ENCODE measurements around the gene STK17A.
A peak's percentile ranks its signal among the peaks of the same experiment; 100 is the strongest.

Gene STK17A

DNA sequence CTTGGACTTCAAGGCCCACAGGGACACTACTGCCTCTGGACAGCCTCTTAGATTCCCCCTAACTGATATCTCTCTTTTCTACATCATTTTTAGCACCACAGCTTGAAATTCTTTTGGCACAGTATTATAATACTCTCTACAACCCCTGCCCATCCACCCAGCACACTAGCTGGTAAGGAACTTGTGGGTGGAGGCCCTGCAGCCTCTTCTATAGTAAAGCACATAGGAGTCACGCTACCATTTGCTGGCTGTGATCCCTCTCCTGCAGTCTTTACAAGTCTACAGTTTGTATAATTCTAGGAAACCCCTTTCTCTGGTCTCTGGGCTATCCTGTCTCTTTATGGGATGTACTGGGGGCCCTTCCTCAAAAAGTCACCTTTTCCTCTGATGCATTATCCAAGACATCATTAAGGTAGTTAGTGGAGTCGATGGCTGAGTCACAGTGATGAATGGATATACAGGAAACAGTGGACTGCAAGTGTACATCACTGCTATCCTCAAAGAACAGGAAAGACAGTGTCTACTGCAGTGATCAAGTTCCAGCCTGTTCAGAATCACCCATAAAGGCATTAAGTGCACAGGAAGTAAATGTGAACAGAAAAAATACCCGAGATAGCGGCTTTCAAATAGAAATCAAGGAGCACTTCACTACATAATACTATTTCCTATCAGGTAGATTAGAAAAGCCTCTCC, 54.4 kb downstream of the STK17A start:
- no peak for DNase-seq

DNA sequence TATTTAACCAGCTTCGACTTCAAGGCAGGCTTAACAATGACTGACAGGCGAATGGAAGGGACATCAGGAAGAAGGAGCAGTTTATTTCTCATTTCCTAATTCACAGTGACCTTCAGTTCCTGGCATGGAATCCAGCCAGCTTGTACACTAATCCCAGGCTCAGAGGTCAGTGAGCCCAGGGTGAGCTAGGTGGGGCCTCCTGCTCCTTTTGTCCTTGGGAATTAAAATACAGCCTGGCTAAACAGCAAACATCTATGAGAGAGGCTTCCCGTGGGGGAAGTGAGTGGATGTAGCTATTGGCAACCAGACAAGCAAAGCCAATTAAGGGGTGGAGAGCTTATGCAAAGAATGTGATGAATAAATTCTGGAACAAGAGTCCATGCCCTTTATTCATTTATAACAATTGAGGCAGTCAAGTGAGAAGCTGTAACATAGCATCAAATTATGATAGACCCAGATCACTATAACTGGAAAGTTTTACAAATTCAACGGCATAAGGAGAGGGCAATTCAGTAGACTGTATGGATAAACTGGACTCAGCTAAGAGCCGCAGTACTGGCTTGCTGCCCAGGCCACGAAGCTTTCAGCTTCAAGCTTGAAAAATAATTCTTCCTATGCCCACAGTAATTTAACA, 57.1 kb downstream of the STK17A start:
- DNase-seq = peak in 1 of 2 experiments; percentile 4

DNA sequence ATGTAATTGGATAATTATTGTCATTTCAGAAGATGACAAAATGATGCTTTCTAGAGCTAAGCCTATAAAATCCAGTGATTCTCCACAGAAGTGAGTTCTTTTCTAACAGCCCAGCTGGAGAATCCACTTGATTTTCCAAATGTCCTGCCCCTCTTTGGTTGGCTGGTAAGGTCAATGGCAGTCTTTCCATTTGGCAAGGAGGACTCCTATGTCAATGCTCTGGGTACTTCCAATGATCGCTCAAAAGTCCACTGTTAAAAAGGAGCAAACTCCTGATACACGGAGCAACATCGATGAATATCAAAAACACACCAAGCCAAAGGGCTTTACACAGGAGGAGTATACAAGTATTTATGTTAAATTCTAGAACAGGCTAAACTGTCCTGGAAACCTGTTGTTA, 57.8 kb downstream of the STK17A start:
- DNase-seq = no peak

DNA sequence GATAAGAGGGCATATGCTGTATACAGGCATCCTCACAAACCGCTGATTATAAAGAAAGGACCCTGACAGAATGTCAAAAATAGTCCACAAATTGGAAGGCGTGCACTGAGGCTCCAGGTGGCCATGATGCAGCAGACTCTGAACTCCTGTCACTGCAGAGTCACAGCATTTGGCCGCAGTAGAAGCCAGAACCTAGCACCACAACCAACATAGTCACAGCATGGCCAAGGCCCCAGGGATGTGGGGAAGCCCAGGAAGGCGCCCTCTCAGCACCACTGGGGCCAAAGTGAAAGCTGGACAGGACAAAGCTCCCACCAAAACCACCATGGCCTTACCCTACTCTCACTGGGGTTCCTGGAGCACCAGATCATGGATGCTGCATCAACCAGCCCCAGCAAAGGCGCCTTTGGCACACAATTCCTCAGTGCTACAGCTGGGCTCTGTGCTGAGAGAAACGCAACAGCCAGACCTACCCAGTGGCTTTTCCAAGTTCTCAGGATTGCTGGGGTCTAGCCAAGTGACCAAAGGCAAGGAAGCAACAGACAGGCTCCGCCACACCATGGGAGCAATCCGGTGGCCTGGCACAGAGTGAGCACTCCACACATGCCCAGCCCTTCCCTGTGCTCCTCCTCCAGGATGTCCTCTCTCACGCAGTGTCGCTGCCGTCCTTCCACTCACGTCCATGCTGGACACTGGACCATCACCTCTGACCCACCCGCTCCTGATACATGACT, 60.2 kb downstream of the STK17A start:
- DNase-seq = no peak

DNA sequence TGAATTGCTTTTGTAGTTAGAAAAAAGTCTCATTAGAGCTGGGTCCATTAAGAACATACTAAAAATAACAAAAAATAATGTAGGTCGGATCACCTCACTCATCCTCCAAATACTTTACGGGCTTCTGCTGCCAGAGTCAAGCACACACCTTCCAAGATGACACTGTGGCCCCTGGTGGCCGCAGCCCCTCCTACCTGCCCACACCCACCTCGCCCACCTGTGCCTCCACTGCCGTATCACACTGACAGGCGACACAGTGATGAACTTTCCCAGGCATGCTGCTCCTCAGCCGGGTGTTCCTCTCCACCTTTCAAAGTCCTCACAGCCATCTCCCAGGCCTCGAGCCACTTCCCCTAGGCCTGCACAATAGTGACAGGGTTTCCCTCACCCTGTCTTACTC, 60.9 kb downstream of the STK17A start:
- no peak for DNase-seq

DNA sequence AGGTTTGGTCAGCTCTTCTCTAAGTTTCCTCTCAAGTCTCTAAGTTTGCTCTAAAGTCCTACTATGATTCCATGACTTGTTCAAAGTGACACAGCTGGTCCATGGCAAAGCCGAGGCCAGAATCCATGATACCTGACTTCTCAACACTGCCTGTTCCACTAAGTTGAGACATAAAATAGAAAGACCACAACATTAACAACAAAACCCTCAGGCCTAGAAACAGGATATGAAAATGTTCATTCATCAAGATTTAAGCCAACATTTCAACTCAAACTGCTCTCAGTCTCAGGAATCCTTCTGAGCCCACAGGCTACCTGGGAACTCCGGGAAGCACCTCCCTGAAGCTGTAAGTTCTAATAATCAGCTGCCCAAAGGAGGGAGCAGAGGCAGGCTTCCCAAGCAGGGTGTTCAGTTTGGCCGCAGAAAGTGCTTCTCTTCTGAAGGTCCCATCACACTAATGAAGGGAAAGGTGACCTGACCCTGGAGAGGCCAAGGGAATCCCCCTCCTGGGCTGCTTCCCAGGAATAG, 62.9 kb downstream of the STK17A start:
- no peak for DNase-seq

DNA sequence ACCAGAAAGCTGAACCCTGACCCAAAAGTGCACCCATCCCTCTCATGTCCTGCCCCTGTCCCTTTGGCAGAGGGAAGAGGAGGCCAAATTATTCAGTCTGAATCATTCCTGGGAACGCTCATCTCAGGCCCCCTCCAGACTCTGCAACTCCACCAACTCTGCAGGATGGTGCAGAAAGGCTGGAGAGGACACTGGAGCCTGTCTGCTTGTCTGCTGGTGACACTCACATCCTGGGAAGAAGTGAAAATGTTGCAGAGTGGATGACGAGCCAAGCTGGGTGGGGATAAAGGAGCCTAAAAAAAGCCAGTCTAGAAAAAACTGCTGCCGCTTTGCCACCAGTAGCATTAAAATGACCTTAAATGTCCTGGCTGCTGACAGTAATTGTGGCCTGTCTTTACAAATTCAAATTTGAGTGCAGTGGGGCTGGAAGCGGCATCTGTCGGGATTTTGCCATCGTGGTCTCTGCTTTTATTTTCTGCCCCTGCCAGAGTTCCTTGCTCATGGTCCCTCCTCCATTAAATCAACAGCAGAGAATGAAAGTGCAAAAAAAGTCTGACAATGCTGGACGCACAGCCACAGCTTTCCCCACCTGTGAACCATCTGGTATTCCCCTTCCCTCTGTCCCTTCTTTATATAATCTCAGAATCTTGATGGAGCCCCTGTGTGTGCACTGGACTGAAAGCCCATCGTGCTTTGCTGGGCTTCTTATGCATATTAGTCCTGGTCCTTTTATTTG, 63.9 kb downstream of the STK17A start:
- no peak for DNase-seq

DNA sequence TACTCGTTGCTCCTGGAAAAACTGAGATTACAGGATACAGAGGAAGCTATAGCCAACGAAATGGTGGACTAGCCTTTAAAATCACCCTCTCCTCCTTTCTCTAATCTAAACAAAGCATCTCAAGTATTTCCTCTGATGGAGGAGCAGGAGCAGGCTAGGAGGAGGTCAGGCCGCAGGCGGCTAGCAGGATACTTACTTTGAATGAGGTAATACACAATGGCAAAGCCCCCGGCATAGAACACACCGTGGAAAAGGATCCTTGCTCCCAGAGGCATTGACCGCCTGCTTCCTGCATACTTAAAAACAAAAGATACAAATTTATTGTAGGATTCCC, 64.4 kb downstream of the STK17A start:
- no peak for DNase-seq

DNA sequence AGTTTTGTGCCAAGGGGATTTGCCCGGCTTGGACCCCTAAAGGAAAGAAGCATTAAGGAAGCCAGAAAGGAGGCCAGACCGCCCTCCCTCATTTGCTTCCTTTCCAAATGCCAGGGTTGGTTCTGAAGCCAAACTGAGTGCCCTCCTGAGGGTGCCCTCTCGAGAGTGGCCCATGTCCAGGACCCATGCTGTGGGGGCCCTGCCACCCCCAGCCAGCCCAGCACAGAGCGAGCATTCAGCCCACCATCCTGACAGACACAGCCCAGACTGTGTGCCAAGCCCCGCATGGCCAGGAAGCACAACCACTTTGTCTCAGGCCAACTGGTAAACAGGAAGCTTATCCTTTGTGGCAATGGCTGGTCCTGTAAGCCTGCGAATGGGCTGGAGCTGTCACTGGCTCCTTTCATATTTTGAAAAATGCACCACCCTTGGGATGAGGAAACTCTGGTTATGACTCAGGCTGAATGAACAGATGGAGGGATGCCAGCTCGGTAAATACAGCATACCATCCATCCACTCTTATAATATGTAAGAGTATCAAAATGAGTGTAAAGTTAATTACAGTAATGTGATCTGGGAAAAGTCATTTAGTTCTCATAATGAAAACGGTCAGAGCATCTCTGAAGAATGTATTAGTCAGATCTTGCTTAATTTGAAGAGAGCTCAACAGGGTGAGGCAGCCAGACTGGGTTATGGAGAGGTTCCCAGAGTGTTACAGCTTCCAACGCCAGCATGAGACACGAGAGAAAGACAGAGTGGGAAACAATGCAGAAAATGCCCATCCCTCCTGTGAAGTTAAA, 65.0 kb downstream of the STK17A start:
- DNase-seq = no peak

DNA sequence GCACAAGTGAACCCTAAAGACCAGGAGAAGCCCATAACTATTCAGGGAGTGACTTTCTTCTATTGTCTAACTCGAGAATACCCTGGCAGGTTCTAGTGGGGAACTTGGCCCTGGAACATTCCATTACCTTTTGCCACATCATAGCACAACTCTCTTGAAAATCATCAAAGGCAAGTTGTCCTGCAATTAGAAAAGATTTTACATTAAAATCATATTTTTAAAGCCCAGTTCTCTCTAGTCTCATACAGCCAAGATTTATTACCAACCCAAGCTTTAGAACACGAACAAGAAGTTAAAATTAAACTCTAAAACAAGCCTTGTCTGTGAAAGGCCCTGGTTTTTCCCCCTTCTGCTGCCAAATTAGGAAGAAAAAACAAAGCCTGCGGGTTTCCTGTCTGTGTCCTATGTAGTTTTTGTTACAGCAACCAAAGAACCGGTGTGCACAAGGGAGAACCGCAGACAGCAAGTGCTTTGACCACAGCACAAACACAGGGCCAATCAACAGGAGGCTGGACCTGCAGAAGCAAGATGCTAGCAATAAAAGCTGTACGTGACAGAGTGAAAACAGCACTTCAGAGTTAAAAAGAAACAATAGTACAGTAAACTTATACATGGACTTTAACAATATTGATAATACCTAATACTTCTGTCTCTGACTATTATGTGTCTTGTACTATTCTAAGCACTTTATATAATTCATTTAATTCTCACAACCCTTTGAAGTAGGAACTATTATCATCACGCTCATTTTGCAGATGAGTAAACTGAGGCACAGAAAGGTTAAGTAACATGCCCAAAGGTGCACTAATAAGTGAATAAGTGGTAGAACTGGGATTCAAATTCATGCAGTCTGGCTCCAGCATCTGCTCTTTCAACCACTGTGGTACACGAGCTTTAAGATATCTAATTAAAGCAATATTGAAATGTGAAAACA, 65.8 kb downstream of the STK17A start:
- DNase-seq = no peak

DNA sequence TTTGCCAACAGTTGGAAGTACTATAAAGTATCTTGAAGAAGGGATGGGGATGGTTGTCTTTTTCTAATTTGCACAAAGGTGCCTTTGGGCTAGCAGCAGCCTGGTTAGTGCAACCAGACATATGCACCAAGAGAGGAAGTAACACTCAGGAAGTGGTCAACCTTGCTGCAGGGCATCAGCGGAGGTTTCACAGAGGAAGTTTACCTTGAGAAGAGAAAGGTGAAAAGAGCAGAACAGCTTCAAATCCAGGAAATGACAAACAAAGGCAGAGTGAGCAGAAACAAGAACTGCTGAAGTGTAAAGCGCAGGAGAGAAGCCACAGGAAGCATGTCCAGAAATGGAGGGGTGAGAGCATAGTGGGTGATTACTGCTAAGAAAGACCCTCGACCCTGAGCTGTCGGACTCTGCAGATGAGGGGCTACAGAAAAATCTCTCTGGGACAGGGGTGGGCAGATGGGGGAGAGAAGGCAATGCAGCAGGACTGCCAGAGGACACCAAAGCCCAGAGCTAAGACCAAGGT, 66.9 kb downstream of the STK17A start:
- no peak for DNase-seq

DNA sequence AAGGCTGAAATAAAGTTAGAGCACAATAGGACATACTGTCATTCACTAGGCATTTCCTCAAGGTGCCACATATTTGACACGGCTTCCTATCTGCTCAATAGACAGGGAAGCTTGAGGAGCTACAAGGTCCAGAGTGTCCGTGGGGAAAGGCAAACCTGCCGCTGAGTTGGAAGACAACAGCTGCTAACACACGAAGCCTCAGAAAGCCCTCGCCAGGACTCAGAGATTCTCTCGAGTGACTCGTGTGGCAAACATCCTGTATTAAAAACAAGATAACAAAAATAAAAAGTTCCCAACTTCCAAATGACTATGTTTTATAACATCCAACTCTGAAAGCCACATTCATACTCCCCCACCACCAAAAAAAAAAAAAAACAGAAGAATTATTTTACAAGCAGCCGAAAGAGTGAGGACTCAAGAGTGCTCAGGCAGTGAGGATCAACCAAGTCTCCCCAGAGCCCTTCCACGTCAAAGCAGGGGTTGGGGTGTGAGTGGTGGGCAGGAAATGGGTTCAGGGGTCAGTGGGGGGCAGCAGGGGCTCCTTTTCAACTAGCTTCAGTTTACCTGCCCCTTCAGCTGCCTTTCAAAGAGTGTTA, 67.6 kb downstream of the STK17A start:
- DNase-seq = no peak

DNA sequence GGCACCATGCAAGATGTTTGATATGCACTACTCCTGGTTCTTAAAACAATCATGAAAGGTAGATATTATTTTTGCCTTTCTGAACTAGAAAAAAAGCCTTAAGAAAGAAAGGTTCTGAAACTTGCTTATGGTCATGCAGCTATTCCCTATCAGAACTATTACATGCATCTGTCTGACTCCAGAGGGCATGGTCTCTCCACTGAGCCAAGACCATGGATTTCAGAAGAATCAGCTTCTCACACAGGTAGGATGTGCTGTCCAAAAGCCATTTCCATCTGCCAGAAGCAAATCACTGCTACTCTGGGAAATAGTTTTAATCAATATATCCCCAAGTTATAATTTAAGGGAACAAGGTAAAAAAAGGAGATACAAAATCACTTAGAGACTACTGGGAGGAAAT, 69.5 kb downstream of the STK17A start:
- DNase-seq = no peak

DNA sequence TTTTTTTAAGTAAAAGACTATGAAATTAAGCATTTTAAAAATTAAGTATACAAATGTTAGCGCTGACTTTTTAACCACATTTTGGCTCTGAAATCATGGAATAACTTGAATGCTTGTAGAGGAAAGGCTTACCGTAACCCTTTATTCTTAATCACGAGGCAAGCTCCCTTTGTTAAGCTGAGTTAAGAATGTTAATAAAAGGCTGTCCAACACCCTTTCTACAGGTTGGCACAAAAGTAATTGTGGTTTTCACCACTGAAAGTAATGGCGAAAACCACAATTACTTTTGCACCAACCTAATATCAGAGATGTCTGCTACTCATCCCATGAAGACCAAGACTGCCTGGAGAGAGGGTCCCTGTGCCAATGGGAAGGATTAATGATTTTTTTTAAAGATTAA, 70.6 kb downstream of the STK17A start:
- no peak for DNase-seq

DNA sequence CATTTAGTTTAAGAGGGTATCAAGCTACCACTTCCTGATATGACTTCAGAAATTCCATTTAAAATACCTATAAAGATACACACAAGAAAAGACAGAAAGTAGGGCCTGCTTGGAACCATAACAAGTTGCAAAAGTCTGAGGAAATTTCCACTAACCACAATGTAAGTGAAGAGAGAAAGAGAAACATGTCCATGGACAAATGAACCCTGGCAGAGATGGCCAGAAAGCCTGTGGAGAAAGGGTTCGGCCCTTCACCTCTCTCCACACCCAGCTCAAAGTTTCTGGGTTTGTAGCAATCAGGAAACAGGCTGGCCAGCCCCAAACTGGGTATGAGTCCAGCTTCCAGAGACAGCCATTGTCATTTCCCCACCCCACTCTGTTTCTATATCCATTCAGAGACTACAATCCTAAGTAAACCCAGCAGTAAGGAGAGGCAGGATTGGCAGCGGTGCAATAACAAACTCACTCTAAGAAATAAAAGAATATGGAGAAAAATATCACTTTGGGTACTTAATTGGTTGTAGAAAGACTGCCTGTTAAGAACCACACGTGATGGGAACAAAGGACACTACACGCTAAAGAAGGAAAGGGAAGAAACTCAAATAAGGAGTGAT, 71.1 kb downstream of the STK17A start:
- no peak for DNase-seq

DNA sequence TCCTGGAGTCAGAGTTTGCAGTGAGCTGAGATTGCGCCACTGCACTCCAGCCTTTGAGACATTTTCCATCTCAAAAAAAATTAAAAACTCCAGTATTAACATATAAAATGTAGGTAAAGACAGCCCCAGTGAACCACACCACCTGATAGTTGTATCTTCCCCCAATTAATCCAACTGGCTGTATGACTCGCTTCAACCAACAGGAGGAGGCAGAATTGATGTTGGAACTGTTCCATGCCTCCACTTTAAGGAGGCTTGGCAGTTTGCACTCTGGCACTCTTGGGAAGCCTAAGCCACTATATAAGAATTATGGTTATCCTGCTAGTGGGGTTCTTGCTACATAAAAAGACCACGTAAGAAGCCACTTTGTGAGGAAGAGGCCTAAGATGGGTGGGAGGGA, 72.7 kb downstream of the STK17A start:
- no peak for DNase-seq

DNA sequence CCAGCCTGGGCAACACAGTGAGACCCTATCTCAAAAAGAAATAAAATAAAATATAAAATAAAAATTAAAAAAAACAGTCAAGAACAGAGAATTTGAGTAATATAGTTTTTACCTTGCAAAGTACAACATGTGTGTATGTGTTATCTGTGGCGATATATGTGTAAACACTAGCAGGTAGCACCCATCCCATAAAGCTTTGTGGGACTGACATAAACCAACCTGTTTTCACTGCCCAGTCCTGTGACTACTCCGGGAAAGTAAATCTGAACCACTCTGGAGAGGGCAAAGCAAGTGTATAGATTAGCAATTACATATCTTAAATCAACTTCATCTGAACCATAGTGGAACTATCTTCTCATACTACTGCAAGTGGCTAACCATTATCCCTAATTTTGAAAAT, 74.1 kb downstream of the STK17A start:
- DNase-seq = no peak

DNA sequence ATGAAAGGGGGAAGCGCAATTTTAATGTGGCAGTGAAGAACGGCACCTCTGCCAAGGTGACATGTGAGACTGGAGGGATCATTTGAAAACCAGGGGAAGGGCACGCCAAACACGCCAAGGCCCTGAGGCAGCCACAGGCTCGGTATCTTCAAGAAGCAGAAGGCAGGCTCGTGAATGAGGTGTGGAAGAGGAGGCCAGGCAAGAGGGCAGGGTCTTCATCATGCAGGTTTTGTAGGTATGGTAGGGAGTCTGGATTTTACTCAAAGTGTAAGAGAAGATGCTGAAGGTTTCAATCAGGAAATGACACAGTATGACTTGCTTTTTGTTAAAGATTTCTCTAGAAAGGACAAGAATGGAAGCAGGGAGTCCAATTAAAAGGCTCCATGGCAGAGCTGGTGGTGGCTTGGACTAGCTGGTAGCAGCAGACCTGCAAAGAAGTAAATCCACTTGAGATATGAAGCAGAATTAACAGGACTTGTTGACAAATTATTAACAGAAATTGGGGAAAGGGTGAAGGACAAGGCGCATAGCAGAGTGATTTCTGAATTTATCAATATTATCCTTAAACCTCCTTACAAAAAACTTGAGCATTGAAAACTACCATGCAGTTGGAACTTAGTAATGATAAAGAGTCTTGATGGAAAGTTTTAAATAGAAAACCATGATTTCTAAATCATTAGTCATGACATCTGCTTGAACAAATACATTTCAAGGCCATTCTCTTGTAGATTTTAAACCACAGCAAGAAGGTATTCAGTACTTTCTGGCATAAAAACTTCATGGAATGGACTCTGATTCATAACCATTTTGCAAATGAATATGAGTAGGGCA, 76.0 kb downstream of the STK17A start:
- no peak for DNase-seq

DNA sequence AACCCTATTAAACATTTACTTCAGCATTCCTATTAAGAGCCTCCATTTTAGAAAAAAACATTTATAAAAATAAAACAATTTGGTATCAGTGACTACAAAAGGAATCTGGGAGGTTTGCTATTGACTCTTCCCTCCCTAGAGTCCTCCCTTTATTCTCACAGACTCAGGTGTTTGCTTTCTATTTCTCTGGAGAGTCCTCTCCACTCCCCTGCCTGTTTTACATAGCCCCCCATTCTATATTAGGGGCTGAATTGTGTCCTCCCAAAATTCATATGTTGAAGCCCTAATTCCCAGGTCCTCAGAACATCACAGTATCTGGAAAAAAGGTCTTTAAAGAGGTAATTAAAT, 76.6 kb downstream of the STK17A start:
- no peak for DNase-seq

DNA sequence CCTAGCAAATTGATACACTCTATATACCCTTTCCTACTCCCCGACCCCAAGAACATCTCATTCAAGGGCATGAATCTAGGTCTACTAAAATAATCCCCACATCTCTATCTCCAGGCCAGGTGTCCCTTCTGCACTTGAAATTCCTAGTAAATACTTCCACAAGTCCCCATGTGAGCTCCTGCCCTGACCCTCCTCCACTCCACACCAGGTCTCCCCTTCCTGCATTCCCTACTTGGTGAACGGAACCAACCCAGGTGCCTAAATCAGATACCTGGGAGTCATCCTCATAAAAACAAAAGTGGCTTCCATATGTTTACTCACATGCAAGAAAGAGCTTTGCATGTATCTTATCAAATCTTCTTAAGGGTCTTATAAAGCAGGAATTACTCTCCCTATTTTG, 77.2 kb downstream of the STK17A start:
- DNase-seq = no peak
